Epithelial cell of esophagus (primary cell): ENCODE data around the gene VMP1.
"Not testable (repeated sequence)": the region's sequence is repeated elsewhere in the genome, so short reads cannot be mapped to it uniquely, and the experiment has no call there.

ENCODE experiments used
- DNase-seq: peaks from one replicate; pipeline ENCODE4 v3.0.0; 2010; ENCODE audit warnings: low read depth
- H3K4me3 ChIP-seq: 2 replicates; pipeline ENCODE4 v1.5.1; 2011; ENCODE audit warnings: mild to moderate bottlenecking, low read length, control low read depth
- TF ChIP-seq, protein P1 (sequence below): IDR thresholded peaks from 2 replicates; pipeline ENCODE4 v1.5.1; 2011; ENCODE audit warnings: low read depth, mild to moderate bottlenecking, low read length, control low read depth, inconsistent platforms; ENCODE audit not compliant: insufficient read depth; ENCODE audit errors: missing control alignments

The VMP1 gene

DNA sequence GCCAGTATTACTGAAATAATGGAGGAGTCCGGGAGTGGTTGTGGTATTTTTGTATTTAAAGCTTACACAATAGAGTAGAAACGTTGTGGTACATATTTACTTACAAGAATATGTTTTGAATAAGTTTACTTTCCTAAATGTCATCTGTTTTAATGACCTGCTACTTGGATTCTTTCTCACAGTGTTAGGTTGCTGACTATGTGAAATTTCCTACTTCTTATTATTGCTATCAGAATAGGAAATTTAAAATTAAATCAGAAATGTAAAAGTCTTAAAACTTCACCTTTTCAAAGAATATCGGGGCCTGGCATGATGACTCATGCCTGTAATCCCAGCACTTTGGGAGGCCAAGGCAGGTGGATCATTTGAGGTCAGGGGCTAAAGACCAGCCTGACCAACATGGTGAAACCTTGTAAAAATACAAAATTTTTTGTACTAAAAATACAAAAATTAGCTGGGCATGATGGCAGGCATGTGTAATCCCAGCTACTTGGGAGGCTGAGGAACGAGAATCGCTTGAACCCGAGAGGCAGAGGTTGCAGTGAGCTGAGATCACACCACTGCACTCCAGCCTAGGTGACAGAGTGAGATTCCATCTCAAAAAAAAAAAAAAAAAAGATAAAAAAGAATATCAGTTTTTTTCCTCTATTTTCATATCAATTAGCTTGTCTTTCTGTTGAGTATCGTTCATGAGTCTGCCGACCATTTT, 77.8 kb downstream of the VMP1 start:
- peak; percentile 22 for DNase-seq

DNA sequence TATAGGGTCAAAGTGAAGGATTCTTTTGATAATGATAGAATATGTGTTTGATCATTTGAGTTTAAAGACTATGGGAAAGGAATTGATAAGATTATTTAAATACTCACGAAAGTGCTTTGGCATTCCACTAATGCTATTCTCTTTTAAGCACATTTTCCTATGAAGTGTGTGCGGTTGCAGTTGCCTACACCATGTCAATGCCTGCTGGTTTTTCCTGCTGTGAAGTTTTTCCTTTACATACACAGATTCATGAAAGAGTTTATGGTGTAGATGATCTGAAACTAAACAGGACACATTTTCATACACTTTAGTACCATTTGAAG, 78.7 kb downstream of the VMP1 start:
- TF ChIP-seq, protein P1, sequence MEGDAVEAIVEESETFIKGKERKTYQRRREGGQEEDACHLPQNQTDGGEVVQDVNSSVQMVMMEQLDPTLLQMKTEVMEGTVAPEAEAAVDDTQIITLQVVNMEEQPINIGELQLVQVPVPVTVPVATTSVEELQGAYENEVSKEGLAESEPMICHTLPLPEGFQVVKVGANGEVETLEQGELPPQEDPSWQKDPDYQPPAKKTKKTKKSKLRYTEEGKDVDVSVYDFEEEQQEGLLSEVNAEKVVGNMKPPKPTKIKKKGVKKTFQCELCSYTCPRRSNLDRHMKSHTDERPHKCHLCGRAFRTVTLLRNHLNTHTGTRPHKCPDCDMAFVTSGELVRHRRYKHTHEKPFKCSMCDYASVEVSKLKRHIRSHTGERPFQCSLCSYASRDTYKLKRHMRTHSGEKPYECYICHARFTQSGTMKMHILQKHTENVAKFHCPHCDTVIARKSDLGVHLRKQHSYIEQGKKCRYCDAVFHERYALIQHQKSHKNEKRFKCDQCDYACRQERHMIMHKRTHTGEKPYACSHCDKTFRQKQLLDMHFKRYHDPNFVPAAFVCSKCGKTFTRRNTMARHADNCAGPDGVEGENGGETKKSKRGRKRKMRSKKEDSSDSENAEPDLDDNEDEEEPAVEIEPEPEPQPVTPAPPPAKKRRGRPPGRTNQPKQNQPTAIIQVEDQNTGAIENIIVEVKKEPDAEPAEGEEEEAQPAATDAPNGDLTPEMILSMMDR: no peak
- H3K4me3 ChIP-seq: no peak overlapping the region
- no peak for DNase-seq

More for the DNA sequence above, 77.8 kb downstream of the VMP1 start:
- H3K4me3 ChIP-seq: no peak overlapping the region
- TF ChIP-seq, protein P1: no peak

DNA sequence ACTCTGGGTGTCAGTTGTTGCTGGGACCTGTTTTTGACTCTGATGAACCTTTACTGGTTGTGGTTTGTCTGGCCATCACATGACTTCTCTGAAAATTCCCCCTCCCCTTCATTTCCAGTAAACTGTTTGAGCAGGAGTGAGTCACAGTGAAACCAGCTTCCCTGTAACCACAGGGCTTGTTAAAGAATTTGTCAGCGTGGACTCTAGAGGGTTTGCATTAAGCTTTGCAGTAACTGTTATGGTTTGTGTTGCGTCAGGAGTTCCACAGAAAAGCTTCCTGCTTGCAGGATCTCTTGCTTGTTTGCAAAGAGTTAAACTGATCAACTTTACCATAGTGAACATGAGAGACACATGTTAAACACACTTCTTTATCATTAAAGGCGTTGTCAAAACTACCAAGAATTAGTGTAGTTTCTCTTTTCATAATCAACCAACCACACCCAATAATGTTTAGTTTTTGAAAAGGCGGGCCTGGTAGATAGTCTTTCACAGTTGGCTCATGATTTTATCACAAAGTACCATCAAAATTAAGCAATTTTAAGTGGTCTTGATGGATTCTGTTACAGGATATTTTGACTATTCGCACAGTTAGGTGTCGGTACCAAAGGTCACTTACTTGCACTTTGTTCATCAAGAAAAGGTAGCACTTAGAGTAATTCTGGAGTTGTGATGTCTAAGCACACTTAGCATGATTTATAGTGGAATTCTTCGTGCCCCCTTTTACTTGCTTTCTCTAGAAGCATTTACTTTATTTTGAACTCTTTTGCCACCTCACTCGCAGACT, 79.3 kb downstream of the VMP1 start:
- H3K4me3 ChIP-seq: no peak overlapping the region
- TF ChIP-seq, protein P1: no peak
- DNase-seq: peak; percentile 100

DNA sequence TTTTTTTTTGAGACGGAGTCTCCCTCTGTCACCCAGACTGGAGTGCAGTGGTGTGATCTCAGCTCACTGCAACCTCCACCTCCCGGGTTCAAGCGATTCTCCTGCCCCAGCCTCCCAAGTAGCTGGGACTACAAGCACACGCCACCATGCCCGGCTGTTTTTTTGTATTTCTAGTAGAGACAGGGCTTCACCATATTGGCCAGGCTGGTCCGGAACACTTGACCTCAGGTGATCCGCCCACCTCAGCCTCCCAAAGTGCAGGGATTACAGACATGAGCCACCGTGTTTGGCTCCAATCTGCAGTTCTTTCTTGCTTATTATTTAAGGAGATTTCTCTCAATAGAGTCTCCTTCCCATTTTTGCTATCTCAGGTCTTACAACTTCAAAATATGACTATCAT, 82.4 kb downstream of the VMP1 start:
- DNase-seq, H3K4me3 ChIP-seq: not testable (repeated sequence)

DNA sequence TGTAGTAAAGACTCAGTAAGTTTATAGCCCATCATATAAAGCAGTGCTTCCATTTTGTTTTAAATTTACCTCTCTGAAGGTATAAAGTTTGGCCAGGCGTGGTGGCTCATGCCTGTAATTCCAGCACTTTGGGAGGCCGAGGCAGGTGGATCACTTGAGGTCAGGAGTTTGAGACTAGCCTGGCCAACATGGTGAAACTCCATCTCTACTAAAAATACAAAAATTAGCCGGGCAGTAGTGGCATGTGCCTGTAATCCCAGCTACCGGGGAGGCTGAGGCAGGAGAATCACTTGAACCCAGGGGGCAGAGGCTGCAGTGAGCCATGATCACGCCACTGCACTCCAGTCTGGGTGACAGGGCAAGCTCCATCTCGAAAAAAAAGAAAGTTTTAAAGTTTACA, 83.0 kb downstream of the VMP1 start:
- DNase-seq, H3K4me3 ChIP-seq: not testable (repeated sequence)

DNA sequence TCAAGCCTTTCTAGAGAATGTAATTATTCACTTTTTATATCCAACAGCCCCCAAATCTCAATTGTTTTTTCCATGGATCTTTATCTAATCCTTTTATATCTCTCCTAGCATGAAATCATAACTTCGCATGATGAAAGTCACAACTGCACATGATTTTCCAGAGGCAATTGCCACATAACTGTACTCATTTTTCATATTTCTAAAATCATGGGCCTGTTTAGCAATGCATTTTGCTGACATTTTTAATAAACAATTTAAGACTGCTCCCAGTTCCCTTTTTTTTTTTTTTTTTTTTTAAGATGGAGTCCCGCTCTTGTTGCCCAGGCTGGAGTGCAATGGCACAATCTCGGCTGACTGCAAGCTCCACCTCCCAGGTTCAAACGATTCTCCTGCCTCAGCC, 83.5 kb downstream of the VMP1 start:
- H3K4me3 ChIP-seq: no peak overlapping the region
- TF ChIP-seq, protein P1: no peak
- DNase-seq: no peak

DNA sequence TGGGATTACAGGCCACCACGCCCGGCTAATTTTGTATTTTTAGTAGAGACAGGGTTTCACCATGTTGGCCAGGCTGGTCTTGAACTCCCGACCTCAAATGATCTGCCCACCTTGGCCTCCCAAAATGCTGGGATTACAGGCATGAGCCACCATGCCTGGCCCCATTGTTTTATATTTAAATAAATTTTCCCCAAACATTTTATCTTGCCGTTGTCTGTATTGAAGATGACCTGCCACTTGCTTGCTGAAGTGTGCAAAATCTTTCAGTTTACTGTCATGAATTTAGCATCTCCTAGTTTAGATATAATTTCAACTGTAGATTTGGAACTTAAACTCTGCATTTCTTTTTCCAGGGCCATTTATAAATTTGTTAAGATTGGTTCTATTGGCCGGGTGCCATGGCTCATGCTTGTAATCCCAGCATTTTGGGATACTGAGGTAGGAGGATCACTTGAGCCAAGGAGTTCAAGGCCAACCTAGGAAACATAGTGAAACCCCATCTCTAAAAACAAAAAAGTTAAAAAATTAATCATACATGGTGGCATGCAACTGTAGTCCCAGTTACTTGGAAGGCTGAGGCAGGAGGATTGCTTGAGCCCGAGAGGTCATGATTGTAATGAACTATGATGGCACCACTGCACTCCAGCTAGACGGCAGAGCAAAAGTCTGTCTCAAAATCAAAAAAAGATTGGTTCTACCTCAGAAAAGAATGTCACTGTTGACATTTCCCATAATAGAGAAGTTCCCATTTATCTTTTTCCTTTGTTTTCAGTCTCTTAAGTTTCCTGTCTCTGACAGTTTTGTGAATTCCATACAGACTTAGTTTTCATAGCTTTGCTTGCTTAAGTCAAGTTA, 84.4 kb downstream of the VMP1 start:
- H3K4me3 ChIP-seq: no peak overlapping the region
- TF ChIP-seq, protein P1: no peak
- DNase-seq: no peak

DNA sequence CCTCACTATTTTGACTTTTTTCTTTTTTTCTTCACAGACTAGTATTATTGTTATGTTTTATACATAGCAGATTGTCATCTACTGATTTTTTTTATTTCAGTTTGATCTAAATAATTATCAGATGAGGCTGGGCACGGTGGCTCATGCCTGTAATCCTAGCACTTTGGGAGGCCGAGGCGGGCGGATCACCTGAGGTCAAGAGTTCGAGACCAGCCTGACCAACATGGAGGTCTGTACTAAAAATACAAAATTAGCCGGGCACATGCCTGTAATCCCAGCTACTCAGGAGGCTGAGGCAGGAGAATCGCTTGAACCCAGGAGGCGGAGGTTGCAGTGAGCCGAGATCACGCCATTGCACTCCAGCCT, 85.0 kb downstream of the VMP1 start:
- not testable (repeated sequence) for DNase-seq, H3K4me3 ChIP-seq
